GM21723 (cell line): ENCODE data around the gene PRKRIP1.
"Not testable (repeated sequence)": the region's sequence is repeated elsewhere in the genome, so short reads cannot be mapped to it uniquely, and the experiment has no call there.

ENCODE experiments used
- ATAC-seq: cut with Tn5 transposase; IDR thresholded peaks from one replicate; pipeline ENCODE4 v1.9.1; 2021; ENCODE audit warnings: mild to moderate bottlenecking, moderate library complexity; ENCODE audit not compliant: unreplicated experiment

The PRKRIP1 gene

DNA sequence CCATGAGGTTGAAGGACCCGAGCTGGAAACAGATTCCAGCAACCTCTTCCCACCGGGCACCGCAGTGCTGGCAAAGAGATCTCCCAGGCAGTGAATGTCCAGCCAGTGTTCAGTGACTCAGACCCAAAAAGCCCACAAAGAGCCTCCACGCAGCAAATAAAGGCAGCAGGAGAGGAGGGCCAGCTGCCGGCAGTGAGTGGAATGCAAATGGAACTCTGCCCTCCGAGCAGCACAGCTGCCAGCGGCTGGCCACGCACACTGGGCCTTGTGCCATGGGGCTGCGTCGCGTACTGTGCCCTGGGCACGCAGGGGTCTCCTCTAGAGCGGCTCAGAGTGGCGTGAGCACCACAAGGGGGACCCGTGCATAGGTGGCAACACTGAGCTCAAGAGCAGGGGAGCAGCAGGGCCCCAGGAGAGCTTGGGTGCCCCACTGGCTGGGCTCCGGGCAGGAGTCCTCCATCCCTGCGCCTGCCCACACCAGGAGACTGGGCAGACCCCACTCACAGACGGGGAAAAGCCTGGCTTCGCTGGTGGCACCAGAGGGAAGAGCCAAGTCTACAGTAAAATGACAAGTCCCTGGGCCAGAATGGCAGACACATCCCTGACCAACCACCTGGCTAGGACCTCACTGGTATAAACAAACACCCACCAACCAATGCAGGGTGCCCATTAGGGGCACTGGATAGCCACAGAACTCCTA, 78.7 kb downstream of the PRKRIP1 start:
- ATAC-seq, result not testable (repeated sequence)
